Brain microvascular endothelial cell (primary cell): ENCODE measurements around the gene TMEM120B.
"Not testable (repeated sequence)": the region's sequence is repeated elsewhere in the genome, so short reads cannot be mapped to it uniquely, and the experiment has no call there.

Source experiments
- DNase-seq: peaks from one replicate; pipeline ENCODE4 v3.0.0-alpha.2; 2020
- H3K27ac ChIP-seq: fragments of 250-450 bp; sonication (Bioruptor Pico); 2 replicates; pipeline ENCODE4 v1.5.1; 2020; ENCODE audit warnings: mild to moderate bottlenecking, moderate library complexity
- H3K27me3 ChIP-seq: fragments of 250-450 bp; sonication (Bioruptor Pico); replicated peaks from 2 replicates; pipeline ENCODE4 v1.5.1; 2020; ENCODE audit warnings: mild to moderate bottlenecking
- H3K36me3 ChIP-seq: fragments of 250-450 bp; sonication (Bioruptor Pico); replicated peaks from 2 replicates; pipeline ENCODE4 v1.5.1; 2020; ENCODE audit warnings: mild to moderate bottlenecking
- H3K4me3 ChIP-seq: 2 replicates; pipeline ENCODE4 v1.5.1; 2011; ENCODE audit warnings: low read depth, mild to moderate bottlenecking, control low read depth, low read length, moderate library complexity
- in situ Hi-C: cut with HindIII; loops from 2 replicates; pipeline ENCODE4 v1.10.0; 2017; ENCODE audit warnings: low sequenced_read_pairs, low pct_ligation_motif_present
- TF ChIP-seq, protein P1 (sequence below): IDR thresholded peaks from 2 replicates; pipeline ENCODE4 v1.5.1; 2011; ENCODE audit warnings: low read depth, mild to moderate bottlenecking, moderate library complexity, low read length, control low read depth, inconsistent platforms; ENCODE audit errors: missing control alignments

TMEM120B gene

DNA sequence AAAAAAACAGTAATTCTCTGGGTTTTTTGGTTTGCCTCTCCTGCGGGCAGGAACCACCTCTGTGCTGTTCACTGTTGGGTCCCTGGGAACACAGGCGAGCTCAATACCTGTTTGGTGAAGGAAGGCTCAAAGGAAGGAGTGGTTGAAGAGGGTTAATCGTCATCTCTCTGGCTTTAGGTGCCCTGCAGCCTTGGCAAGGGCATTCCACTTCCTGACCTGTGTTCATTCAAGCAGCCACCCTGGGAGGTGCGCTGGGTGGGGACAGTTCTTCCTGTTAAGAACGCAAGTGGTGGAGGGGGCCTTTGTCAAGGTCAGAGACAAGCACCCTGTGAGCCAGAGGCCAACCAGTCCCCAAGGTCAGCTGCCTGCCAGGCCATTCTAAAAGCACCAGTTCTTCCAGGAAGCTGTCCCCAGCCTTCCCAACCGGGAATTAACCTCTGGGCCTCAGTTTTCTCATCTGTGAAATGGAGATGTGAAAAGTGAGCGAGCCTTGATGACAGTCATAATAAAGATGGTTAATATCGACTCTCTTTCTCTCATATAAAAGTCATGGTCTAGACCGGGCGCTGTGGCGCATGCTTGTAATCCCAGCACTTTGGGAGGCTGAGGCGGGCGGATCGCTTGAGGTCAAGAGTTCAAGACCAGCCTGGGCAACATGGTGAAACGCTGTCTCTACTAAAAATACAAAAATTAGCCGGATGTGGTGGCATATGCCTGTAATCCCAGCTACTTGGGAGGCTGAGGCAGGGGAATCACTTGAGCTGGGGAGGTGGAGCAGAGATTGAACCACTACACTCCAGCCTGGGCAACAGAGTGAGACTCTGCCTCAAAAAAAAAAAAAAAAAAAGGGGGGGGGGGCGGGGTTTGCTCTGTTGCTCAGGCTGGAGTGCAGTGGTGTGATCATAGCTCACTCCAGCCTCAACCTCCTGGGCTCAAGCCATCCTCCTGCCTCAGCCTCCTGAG lies 74.8 kb downstream of the TMEM120B start:
- DNase-seq = no peak
- H3K27ac ChIP-seq = no peak overlapping the region
- TF ChIP-seq, protein P1, sequence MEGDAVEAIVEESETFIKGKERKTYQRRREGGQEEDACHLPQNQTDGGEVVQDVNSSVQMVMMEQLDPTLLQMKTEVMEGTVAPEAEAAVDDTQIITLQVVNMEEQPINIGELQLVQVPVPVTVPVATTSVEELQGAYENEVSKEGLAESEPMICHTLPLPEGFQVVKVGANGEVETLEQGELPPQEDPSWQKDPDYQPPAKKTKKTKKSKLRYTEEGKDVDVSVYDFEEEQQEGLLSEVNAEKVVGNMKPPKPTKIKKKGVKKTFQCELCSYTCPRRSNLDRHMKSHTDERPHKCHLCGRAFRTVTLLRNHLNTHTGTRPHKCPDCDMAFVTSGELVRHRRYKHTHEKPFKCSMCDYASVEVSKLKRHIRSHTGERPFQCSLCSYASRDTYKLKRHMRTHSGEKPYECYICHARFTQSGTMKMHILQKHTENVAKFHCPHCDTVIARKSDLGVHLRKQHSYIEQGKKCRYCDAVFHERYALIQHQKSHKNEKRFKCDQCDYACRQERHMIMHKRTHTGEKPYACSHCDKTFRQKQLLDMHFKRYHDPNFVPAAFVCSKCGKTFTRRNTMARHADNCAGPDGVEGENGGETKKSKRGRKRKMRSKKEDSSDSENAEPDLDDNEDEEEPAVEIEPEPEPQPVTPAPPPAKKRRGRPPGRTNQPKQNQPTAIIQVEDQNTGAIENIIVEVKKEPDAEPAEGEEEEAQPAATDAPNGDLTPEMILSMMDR = no peak
- in situ Hi-C loops = no loop called here
- H3K4me3 ChIP-seq = no peak overlapping the region
- no peaks in the 10 kb centered on the region for H3K27me3 ChIP-seq
- H3K36me3 ChIP-seq = no peaks in the 10 kb centered on the region

DNA sequence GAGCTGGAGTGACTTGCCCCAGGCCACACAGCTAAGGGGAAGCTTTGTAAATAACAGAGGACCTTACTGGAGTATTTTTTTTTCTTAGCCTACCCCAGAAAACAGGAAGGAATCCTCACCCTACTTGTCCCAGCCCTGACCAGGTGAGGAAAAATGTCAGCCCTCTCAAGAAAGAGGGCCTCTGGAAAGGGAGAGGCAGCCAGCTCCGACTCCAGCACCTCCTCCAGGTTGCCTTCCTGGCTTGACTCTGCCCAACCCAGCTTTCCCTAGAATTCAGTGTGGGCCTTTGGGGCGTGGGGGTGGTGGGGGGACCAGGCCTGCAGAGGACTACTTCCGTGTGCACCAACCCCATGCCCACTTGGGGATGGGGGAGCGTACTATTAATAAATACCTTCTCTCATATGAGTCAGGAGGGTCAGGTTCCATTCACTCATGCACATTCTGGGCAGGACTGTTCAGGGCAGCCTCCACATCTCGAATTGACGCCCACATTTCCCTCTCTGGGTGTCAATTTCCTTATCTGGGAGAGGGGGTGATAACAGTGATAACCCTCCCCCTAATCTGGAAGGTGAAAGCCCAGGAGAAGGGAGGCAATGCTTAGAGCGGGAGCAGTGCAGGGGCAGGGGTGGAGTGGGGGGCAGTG lies 75.7 kb downstream of the TMEM120B start:
- TF ChIP-seq, protein P1 = no peak
- H3K36me3 ChIP-seq = no peaks in the 10 kb centered on the region
- no peak overlapping the region for H3K27ac ChIP-seq
- H3K27me3 ChIP-seq = no peaks in the 10 kb centered on the region
- in situ Hi-C loops = no loop called here
- DNase-seq = no peak
- no peak overlapping the region for H3K4me3 ChIP-seq

DNA sequence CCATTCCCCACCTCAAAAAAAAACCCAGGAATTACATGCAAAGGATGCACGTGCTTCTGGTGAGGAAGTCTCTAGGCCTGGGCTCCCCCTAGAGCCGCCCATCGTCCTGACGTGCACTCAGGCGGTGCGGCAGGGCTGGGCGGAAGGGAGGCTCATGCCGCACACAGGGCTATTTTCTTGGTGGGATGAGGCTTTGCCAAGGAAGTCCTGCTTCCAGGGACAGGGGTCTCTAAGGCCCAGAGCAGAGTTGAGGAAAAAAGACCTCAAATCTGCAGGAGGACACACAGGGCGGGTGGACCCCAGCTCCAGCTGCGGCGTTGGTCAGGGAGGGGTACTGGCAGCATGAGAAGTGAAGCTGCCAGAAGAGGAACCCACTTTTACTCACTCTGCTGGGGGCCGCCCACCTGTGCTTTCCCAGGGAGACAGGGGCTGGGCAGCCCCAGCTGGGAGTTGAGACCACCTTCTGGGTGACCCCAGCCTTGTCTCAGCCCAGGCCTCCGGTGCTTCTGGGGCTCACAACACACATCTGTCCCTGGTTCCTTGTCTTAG lies 76.8 kb downstream of the TMEM120B start:
- DNase-seq = no peak
- no peaks in the 10 kb centered on the region for H3K27me3 ChIP-seq
- in situ Hi-C loops = no loop called here
- no peaks in the 10 kb centered on the region for H3K36me3 ChIP-seq
- TF ChIP-seq, protein P1 = no peak
- H3K4me3 ChIP-seq = no peak overlapping the region
- H3K27ac ChIP-seq = no peak overlapping the region

DNA sequence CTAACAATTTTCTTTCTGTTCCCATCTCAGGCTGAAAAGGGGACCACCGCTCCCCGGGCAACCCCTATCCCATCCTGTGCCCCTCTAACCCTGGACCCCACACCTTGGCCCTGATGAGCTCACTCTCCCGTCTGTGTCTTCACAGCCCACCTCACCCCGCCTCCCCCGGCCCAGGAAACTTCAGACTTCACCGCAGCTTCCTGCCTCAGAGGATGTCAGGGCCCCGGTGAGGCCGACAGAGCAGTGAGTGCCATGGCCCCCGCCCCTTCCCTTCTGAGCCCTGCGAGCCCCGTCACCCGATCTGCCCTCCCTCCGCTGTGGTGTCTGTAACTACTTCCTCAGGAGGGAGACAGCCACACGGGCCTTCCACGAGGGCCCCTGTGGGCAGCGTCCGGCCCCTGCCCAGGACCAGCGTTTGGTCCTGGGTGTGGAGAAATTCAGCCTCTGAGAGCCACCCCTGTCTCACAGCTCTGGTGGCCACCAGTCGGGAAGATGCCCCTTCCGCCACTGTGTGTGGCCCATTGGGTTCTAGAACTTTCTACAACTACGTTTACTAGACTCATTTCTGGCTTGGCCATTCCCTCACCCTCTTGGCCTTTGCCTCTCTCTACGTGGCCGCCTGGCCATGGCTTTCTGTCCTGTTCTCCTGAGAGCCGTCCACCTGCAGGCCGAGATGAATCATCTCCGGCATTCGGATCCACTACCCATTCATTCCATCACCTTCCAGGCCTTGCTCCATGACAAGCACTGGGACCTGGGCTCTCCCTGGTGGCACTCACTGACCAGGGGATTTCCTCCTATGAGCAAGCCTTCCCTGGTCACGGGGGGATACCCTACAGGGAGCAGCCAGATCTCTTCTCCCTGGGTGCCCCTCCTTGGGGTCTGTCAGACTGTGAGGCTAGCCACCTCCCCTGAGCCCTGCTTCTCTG lies 77.5 kb downstream of the TMEM120B start:
- no peak overlapping the region for H3K27ac ChIP-seq
- no peaks in the 10 kb centered on the region for H3K27me3 ChIP-seq
- H3K4me3 ChIP-seq = no peak overlapping the region
- H3K36me3 ChIP-seq = no peaks in the 10 kb centered on the region
- TF ChIP-seq, protein P1 = no peak
- in situ Hi-C loops = no loop called here
- no peak for DNase-seq

DNA sequence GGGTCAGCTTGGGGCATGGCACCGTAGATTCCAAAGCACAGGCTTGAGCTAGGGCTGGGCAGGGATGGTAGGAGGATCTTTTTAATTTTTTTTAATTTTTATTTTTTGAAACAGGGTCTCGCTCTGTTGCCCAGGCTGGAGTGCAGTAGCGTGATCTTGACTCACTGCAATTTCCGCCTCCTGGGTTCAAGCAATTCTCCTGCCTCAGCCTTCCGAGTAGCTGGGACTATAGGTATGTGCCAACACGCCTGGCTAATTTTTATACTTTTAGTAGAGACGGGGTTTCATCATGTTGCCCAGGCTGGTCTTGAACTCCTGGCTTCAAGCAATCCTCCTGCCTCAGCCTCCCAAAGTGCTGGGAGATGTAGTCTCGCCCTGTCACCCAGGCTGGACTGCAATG lies 78.2 kb downstream of the TMEM120B start:
- in situ Hi-C loops, H3K27ac ChIP-seq, H3K4me3 ChIP-seq, DNase-seq, H3K36me3 ChIP-seq, H3K27me3 ChIP-seq: not testable (repeated sequence)
